K562 (cell line): ENCODE measurements around the gene FIZ1. TPM values are rescaled to one million over a fixed set of nuclear protein-coding genes. Genes with fewer than 3 reads are reported as not detected.

Experiments
- ATF6 ChIP-seq: sonication (generic); formaldehyde crosslinking; IDR thresholded peaks from 2 replicates; pipeline ENCODE4 v1.4.0; 2020; ENCODE audit warnings: mild to moderate bottlenecking, missing genetic modification reagents
- CREB5 ChIP-seq: fragments of 250-450 bp; sonication (Bioruptor Pico); IDR thresholded peaks from 2 replicates; pipeline ENCODE4 v1.5.0; 2020; ENCODE audit warnings: mild to moderate bottlenecking
- FOXA3 ChIP-seq, 2 experiments: fragments of 450-650 bp in 1 of 2; sonication (generic) in 1 of 2; formaldehyde crosslinking; IDR thresholded peaks in 1 of 2; conservative IDR thresholded peaks in 1 of 2; 2 replicates each; pipeline versions ENCODE4 v1.4.0 to v1.8.0; 2020 to 2022; ENCODE audit warnings: mild to moderate bottlenecking in 2 of 2, missing genetic modification reagents in 1 of 2
- FOXJ2 ChIP-seq: fragments of 200-800 bp; sonication (Bioruptor generic); IDR thresholded peaks from 2 replicates; pipeline ENCODE4 v1.6.1; 2016; ENCODE audit warnings: missing genetic modification characterization, missing compliant biosample characterization
- GTF2A2 ChIP-seq: IDR thresholded peaks from 2 replicates; pipeline ENCODE4 v1.6.1; 2016; ENCODE audit warnings: mild to moderate bottlenecking, missing genetic modification characterization, missing compliant biosample characterization
- MCM7 ChIP-seq, 2 experiments: fragments of 450-650 bp; IDR thresholded peaks; 2 replicates each; pipeline ENCODE4 v1.6.1; 2016 to 2018
- MGA ChIP-seq: fragments of 450-650 bp; IDR thresholded peaks from 2 replicates; pipeline ENCODE4 v1.6.1; 2016; ENCODE audit warnings: mild to moderate bottlenecking, moderate library complexity
- MIER1 ChIP-seq: fragments of 450-650 bp; IDR thresholded peaks from 2 replicates; pipeline ENCODE4 v1.6.1; 2016; ENCODE audit warnings: antibody characterized with exemption, mild to moderate bottlenecking, low read depth
- PURB ChIP-seq: sonication (generic); formaldehyde crosslinking; IDR thresholded peaks from 2 replicates; pipeline ENCODE4 v1.9.0; 2021; ENCODE audit warnings: low read depth, mild to moderate bottlenecking, missing genetic modification reagents
- ZBTB7A ChIP-seq: IDR thresholded peaks from 2 replicates; pipeline ENCODE4 v1.6.1; 2011; ENCODE audit warnings: low read depth, mild to moderate bottlenecking, low read length, moderate library complexity, borderline replicate concordance; ENCODE audit not compliant: control insufficient read depth
- ZNF175 ChIP-seq: fragments of 200-800 bp; sonication (Bioruptor generic); IDR thresholded peaks from 2 replicates; pipeline ENCODE4 v1.6.1; 2016; ENCODE audit warnings: low read depth, mild to moderate bottlenecking, missing genetic modification characterization, missing compliant biosample characterization
- polyA plus RNA-seq, 8 experiments: library from polyadenylated mRNA; depleted of rRNA in 4 of 8; stranded (reverse) in 5 of 8; unstranded in 3 of 8; fragments of >200 nt; fragmentation: Nextera tagmentation in 2 of 8; fragmentation: Illumina TruSeq in 1 of 8; extraction: Ambion mirVana in 2 of 8; extraction: Trizol in 1 of 8; gene quantifications; 2 replicates each; pipeline versions ENCODE4 v1.2.1 to v1.2.3, GENCODE V29; 2011 to 2014; ENCODE audit warnings: inconsistent platforms in 1 of 8, missing spikeins in 1 of 8
- total RNA-seq, 7 experiments: library from RNA; depleted of rRNA in 6 of 7; stranded (reverse); fragments of >200 nt in 6 of 7; fragmentation: Illumina TruSeq in 2 of 7; extraction: Trizol in 2 of 7; gene quantifications; 2 replicates each; pipeline versions ENCODE4 v1.2.1 to v1.2.3, GENCODE V29; 2011 to 2021; ENCODE audit warnings: low replicate concordance in 1 of 7
- TF ChIP-seq, protein P1 (sequence below): sonication (generic); formaldehyde crosslinking; IDR thresholded peaks from 2 replicates; pipeline ENCODE4 v1.8.0; 2022; ENCODE audit warnings: missing genetic modification reagents, mild to moderate bottlenecking, borderline replicate concordance

Gene FIZ1
- total and polyA plus RNA-seq, 9 of the 15 experiments (the other 6 are each of a cell fraction or from before 2014, with no cell fraction given), result 0.79 to 17.5 (median 5.5) TPM

DNA sequence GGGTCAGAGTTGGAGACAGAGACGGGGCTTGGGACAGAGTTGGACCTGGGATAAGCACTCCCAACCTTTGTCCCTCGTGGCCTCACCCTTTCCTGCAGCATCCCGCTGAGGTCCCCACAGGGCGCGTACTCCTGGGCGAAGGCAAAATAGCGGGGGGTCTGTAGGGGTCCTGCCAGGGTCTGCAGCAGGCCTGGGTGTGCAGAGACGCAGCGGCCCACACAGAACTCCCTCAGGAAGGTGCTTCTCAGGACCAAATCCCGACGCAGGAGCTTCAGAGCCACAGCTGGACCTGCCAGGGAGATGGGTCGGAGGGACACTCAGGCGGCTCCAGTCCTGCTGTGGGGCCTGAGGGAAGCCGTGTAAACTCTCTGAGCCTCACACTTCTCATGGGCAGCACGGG is 55.3 kb downstream of the FIZ1 start (continued):
- TF ChIP-seq MGA, result no peak
- TF ChIP-seq, protein P1, sequence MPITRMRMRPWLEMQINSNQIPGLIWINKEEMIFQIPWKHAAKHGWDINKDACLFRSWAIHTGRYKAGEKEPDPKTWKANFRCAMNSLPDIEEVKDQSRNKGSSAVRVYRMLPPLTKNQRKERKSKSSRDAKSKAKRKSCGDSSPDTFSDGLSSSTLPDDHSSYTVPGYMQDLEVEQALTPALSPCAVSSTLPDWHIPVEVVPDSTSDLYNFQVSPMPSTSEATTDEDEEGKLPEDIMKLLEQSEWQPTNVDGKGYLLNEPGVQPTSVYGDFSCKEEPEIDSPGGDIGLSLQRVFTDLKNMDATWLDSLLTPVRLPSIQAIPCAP, result no peak
- TF ChIP-seq MIER1, result no peak
- TF ChIP-seq PURB, result no peak
- TF ChIP-seq ATF6 (CRISPR knock-in tag), result no peak
- TF ChIP-seq CREB5 (CRISPR knock-in tag), result no peak
- no peak for TF ChIP-seq ZNF175 (CRISPR knock-in tag)
- no peak for TF ChIP-seq GTF2A2 (tag)
- TF ChIP-seq FOXA3 (CRISPR knock-in tag; conservative IDR thresholded peaks at IDR 0.05 in 1 of 2, IDR thresholded peaks at IDR 0.05 in 1 of 2), result no peak
- TF ChIP-seq ZBTB7A, result peak; percentile 62; the same call in 1 of the 2 replicates
- TF ChIP-seq MCM7 (IDR thresholded peaks at IDR 0.05), result no peak
- no peak for TF ChIP-seq FOXJ2
